ENCODE data around the gene ST7.

GRCh38 chr7:117249696-117250095 lies 296.4 kb downstream of the ST7 start:
- no peak for TF ChIP-seq MAX (IDR thresholded peaks at IDR 0.05; ENCODE audit: low read depth, low read length)
- no peak for TF ChIP-seq CTCF (IDR thresholded peaks at IDR 0.05; ENCODE audit: low read depth, low read length)
